GM18858 (cell line): ENCODE data around the gene TEDC1.

ENCODE experiments used
- ATAC-seq: cut with Tn5 transposase; IDR thresholded peaks from one replicate; pipeline ENCODE4 v1.9.1; 2021; ENCODE audit not compliant: unreplicated experiment

Gene TEDC1

DNA sequence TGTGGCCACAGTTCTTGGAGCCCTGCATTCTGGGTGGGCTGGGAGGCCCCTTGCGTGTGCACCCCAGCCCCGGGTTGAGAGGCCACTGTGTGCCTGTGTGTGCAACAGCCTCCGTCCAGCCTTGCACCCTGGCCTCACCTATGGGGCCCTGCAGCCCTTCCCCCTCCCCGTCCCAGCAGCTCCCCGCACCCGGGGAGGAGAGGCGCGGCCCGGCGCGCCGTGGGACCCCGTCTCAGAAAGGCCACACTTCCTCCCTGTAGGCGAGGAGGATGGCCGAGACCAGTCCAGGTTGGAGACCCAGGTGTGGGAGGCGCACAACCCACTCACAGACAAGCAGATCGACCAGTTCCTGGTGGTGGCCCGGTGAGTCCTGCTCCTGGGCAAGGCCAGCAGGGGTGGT is 33.0 kb upstream of the TEDC1 start:
- ATAC-seq: no peak

DNA sequence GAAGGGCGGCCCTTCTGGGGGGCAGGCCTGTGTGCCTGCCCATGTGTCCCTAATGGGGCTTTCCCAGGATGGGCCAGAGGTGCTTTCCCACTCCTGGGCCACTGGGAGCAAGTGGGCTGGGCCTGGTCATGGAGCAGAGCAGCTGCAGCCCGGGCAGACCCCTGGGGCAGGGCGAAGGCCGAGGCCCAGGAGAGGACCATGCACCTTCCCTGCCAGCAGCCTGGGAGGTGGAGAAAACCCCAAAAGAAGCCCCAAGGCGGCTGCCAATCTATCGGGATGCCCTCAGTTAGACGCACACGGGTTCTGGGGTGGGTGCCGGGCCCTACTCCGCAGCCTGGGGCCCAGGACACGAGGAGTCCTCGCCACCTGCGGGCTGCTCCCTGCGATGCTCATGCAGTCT is 32.5 kb upstream of the TEDC1 start:
- no peak for ATAC-seq

- ATAC-seq: no peak
Measured at GRCh38 chr14:105460116-105460515, 30.9 kb upstream of the TEDC1 start.

- ATAC-seq: no peak
Measured at GRCh38 chr14:105460616-105461015, 30.4 kb upstream of the TEDC1 start.

DNA sequence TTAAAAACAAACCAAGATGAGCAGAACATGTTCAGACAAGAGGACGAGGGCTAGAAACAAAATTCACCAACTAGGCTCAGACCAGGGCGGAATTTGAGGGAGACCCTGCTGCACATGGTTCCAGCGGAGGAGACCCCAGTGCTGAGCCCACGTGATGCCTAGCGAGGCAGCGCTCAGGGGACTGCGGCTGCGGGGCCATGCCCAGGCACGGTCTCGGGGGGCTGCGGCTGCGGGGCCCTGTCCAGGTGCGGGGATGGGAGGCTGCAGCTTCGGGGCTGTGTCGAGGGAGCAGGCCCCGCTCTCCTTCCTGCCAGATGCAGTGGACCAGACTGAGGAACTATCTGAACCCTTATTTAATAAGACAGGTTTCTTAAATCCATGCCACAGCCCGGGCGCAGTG is 29.1 kb upstream of the TEDC1 start:
- ATAC-seq: no peak

- no peak for ATAC-seq
Measured at GRCh38 chr14:105464501-105464900, 26.5 kb upstream of the TEDC1 start.

DNA sequence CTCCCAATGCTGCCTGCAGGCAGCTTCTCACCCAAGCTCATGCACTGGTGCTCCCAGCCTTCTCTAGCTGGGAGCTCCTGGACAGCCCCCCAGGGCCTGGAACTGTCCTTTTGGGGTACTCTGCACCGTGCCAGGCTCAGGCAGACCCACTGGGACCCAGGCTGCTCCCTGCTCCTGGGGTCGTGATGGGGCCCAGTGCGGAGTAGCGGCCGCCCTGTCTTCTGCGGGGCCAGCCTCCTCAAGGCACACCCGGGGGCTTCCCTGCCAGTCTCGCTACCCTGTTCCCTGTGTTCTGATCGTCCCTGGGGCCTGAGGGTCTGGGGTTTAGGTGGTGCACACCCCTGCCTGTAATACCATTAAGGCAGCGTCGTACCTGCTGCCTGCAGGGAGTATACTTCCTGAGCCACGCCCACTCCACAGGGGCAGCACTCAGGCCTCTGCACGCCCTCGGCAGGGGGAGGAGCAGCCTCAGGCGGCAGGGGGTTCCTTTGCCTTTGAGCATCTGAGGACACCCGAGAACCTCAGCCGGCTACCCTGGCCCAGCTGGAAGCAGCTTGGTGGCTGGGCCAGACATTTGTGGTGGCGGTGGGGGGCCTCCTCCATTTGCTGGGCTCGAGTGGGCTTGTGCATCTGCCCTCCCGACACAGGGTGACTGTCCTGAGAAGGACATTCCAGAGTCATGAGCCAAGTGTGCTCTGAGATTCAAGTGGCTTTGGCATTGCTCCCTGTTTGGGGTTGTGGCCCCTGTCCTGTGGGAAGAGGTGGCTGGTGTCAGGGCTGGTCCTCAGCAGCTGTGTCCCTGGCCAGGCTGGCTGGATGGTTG is 25.6 kb upstream of the TEDC1 start:
- ATAC-seq: no peak

DNA sequence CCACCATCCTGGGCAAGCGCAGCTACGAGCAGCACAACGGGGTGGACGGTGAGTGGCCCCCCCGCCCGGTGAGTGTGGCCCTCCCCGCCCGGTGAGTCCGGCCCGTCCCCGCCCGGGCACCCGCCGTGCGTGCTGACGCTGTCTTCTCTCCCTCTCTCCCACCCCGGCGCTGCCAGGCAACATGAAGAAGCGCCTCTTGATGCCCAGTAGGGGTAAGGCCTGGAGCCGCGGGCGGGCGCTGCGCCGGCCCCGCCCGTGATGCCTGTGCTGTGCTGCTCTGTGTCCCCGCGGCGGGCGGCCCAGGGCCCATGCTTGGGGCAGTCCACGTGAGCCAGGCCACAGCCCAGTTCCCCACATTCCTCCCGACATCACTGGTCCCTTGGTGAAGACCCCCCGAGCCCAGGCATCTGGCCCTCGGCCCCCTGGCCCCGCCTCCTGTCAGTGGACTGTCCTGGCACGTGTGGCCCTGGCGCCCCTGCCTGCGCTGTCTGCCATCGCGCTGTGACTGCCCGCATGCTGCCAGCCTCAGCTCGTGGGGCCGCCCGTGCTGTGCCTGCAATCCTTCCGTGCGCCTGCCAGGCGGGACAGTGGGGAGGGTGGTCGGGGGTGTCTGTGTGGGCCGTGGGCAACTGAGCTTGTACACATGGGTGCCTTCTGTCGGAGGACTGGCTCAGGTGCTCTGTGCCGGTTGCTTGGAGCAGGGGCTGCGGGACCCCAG is 24.4 kb upstream of the TEDC1 start:
- no peak for ATAC-seq

DNA sequence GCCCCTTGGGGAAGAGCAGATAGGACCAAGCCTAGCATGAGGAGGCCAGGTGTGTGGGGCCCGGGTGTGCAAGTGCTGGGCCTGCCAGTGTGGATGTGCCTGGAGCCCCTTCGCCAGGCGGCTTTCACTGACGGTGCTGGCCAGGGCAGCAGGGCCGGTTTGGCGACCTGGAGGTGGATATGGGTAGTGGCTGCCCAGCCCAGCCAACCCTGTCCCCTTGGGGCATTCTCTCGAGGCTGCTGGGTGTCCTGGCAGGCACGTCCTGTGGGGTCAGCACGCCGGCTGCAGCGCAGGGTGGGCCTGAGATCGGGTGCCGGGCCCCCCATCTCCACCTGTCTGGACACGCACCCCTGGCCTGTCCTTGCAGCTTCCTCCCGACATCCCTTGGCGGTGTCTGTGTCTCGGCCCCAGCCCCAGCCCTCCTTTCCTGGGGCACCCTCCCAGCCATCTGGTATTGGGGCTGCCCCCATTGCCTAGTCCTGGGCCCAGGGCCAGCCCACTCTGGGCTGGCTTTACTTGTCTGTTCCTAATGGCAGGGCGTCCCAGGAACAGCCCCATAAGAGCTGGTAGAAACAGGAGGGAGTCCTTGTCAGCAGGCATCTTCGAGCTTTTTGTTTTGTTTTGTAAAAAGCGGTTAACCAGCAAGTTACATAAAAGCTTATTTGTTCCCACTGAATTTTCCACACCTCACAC is 23.7 kb upstream of the TEDC1 start:
- no peak for ATAC-seq

- no peak for ATAC-seq
Measured at GRCh38 chr14:105467942-105468471, 23.0 kb upstream of the TEDC1 start.

GRCh38 chr14:105468621-105469241 is 22.3 kb upstream of the TEDC1 start:
- no peak for ATAC-seq

- ATAC-seq: no peak
Measured at GRCh38 chr14:105469456-105470349, 21.3 kb upstream of the TEDC1 start.

DNA sequence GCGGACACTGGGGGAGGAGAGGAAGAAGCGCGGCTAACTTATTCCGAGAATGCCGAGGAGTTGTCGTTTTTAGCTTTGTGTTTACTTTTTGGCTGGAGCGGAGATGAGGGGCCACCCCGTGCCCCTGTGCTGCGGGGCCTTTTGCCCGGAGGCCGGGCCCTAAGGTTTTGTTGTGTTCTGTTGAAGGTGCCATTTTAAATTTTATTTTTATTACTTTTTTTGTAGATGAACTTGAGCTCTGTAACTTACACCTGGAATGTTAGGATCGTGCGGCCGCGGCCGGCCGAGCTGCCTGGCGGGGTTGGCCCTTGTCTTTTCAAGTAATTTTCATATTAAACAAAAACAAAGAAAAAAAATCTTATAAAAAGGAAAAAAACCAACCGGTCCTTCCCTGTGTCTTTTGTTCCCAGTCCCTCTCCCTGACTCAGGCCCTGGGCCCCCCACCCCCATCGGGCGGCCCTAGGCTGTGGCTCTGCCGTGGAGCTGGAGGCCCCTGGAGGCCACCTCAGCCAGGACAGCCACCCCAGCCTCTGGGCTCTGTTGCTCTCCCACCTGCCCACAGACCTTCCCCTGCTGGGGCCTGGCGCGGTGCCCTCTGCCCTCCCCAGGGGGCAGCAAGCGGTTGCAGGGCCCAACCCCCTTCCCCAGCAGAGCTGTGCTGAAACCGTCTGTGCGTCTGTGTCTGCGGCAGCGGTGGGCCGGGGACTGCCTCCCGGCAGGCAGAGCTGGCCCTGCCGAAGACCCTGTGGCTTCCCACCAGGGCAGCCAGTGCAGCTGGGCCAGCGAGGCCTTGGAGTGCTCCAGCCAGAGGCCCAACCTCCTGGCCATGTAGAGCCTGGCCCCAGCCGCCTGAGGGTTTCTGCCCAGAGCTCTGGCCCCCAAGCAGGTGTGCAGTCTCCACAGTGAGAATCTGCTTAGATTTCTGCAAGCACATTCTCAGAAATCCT is 20.4 kb upstream of the TEDC1 start:
- no peak for ATAC-seq

GRCh38 chr14:105471297-105471821 is 19.7 kb upstream of the TEDC1 start:
- ATAC-seq: no peak

DNA sequence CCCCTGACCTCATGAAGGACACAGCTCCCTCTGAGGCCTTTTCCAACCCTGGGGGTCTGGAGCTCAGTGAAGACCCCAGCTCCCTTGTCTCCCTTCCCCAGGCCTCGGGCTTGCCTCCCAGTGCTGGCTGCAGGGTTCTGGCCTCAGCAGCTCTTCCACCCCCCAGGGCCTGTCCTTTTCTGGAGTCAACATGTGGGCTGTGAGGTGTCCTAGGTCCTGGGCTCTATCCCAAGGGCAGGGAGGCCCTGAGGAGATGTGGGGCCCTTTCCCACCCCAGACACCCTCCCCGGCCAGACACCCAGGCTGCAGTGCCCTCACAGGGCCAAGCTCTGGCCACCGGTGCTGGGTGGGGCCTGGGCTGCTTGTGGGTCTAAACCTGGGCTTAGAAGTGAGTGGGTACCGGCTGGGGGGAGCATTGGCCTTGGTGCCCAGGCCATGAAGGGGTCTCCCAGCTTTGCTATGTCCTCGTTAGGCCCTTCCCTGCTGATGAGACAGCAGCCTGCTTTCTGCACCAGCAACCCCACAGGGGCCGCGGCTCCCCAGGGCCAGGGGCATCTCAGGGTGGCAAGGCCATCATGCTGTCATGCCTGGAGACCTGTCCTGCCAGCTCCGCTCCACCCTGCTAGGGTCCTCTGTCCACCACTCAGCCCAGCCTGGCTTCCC is 19.1 kb upstream of the TEDC1 start:
- no peak for ATAC-seq

DNA sequence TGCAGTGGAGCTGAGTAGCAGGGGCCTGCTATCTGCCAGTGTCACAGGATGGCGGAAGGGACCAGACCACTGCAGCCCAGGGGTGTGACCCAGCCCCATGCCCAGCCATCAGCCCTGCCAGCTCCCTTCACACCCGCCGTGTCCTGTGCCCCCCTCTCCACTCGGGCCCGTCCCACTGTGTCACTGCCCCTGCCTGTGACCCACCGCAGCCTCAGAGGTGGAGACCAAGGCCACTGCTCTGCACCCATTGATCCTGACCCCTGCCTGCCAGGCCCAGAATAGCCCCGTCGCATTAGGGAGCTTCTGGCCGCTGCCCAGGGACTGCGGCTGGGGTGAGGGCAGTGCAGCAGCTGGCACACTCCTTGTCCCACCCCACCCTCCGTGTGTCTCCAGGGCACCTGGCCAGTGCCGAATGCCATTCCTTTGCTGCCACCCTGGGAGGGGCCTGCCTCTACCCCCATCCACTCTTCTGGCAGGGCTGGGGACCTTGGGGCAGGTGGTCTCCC is 18.5 kb upstream of the TEDC1 start:
- ATAC-seq: no peak

DNA sequence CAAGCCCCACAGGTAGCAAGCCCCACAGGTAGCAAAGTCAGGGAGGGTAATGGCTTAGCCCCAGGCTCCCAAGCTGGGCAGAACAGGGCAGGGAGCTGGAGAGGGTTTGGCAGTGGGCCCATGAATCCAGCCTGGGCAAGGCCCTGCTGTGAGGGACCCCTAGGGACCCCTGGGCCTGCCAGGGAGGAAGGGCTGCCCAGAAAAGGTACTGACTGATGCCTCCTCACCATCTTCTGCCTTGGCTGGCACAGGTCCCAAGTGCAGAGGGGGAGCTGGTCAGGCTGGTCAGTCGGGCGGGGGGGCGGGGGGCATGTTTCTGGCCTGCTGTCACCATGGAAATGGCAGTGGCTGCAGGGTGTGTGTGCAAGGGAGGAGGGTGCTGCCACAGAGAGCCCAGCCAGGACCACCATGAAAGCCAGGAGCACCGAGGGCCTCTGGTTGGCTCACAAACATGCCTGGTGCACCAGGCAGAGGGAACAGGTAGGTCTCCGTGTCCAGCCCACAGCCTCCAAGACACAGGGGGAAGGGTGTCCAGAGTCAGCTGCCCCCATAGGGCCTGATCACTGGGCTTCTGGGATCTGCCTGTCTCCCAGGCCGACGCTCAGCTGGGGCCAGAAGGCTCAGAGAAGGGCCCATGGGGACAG is 17.9 kb upstream of the TEDC1 start:
- no peak for ATAC-seq
